Uterus (tissue), 2 donors: ENCODE measurements around the gene AUNIP.

Source experiments
- POLR2A ChIP-seq, 2 donors: fragments of 450-650 bp; IDR thresholded peaks; one replicate each; pipeline ENCODE4 v1.6.1; 2016; ENCODE audit warnings: antibody characterized with exemption in 2 of 2, mild to moderate bottlenecking in 1 of 2, moderate library complexity in 1 of 2
- TF ChIP-seq, protein P1 (sequence below), 4 experiments: fragments of 200-600 bp in 2 of 4; fragments of 450-650 bp in 2 of 4; sonication (generic) in 2 of 4; IDR thresholded peaks; one replicate each; pipeline ENCODE4 v1.5.1; 2016 to 2019; ENCODE audit warnings: antibody characterized with exemption in 4 of 4, mild to moderate bottlenecking in 2 of 4, moderate library complexity in 1 of 4

DNA sequence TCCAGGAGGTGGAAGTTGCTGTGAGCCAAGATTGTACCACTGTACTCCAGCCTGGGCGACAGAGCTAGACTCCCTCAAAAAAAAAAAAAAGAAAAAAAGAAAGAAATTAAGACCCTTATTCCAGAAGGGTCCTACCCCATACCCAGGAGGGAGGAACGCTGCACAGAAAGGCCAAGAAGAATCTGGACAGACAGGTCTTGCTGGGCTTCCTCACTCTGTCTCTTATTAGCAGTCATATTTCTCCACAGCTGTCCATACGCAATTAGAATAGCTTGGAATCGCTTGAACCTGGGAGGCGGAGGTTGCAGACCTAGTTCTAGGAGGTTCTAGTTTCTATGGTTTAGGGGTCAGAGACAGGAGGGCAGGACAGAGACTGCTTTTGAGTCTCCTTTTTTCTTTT, 19.4 kb upstream of the AUNIP start:
- no peak for TF ChIP-seq POLR2A (IDR thresholded peaks at IDR 0.05)
- TF ChIP-seq, protein P1, sequence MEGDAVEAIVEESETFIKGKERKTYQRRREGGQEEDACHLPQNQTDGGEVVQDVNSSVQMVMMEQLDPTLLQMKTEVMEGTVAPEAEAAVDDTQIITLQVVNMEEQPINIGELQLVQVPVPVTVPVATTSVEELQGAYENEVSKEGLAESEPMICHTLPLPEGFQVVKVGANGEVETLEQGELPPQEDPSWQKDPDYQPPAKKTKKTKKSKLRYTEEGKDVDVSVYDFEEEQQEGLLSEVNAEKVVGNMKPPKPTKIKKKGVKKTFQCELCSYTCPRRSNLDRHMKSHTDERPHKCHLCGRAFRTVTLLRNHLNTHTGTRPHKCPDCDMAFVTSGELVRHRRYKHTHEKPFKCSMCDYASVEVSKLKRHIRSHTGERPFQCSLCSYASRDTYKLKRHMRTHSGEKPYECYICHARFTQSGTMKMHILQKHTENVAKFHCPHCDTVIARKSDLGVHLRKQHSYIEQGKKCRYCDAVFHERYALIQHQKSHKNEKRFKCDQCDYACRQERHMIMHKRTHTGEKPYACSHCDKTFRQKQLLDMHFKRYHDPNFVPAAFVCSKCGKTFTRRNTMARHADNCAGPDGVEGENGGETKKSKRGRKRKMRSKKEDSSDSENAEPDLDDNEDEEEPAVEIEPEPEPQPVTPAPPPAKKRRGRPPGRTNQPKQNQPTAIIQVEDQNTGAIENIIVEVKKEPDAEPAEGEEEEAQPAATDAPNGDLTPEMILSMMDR (IDR thresholded peaks at IDR 0.05), result no peak
